A549 (cell line): Measurements from ENCODE around the gene MESP2. TPM values are rescaled to one million over a fixed set of nuclear protein-coding genes. Genes with fewer than 3 reads are reported as not detected.

Experiments
- ATAC-seq, 2 experiments: fragments of 200-7000 bp in 1 of 2; fragments of >200 bp in 1 of 2; cut with Nextera tagmentation in 1 of 2; cut with Tn5 transposase in 1 of 2; 3 replicates each; pipeline versions ENCODE4 v1.8.0 to v1.9.1; 2018 to 2020; ENCODE audit warnings: mild to moderate bottlenecking in 1 of 2, moderate library complexity in 1 of 2
- CTCF ChIA-PET: fragments of 300-600 bp; sonication (Branson Sonifier 250); formaldehyde crosslinking; extraction: SDS; loops from one replicate; lab custom pipeline; 2021; ENCODE audit warnings: antibody characterized with exemption, inconsistent platforms; lab: Yijun Ruan, JAX
- POLR2A ChIA-PET: fragments of 350-600 bp; formaldehyde crosslinking; extraction: SDS; loops from one replicate; lab custom pipeline; 2021; ENCODE audit warnings: antibody characterized with exemption, inconsistent platforms; lab: Yijun Ruan, JAX
- DNase-seq, 2 experiments: peaks; one replicate each; pipeline versions ENCODE4 v3.0.0 to v3.0.0-alpha.2; 2011 to 2016; ENCODE audit warnings: low read depth in 1 of 2, low spot score in 1 of 2
- FAIRE-seq: peaks from 2 replicates; lab custom pipeline; 2011; peaks lifted over from hg19 to GRCh38; lab: Jason Lieb, UNC
- H3K27ac ChIP-seq, 2 experiments: fragments of >200 bp; sonication (Bioruptor Twin); formaldehyde crosslinking; 3 replicates each; pipeline ENCODE4 v1.5.1; 2016 to 2017
- H3K4me1 ChIP-seq: fragments of >200 bp; sonication (Bioruptor Twin); formaldehyde crosslinking; 3 replicates; pipeline ENCODE4 v1.6.1; 2016
- H3K4me2 ChIP-seq: fragments of >200 bp; sonication (Bioruptor Twin); formaldehyde crosslinking; 3 replicates; pipeline ENCODE4 v1.6.1; 2016
- H3K4me3 ChIP-seq: fragments of >200 bp; sonication (Bioruptor Twin); formaldehyde crosslinking; 3 replicates; pipeline ENCODE4 v1.5.1; 2016
- H3K9me3 ChIP-seq: fragments of >200 bp; sonication (Bioruptor Twin); formaldehyde crosslinking; 3 replicates; pipeline ENCODE4 v1.6.1; 2016
- ATOH8 ChIP-seq: fragments of 250-450 bp; sonication (Bioruptor Pico); IDR thresholded peaks from 2 replicates; pipeline ENCODE4 v1.5.0; 2020; ENCODE audit warnings: low read depth, mild to moderate bottlenecking, moderate library complexity
- BHLHE40 ChIP-seq: IDR thresholded peaks from 2 replicates; pipeline ENCODE4 v1.6.1; 2012; ENCODE audit warnings: low read depth, low read length, inconsistent platforms
- CBX8 ChIP-seq: fragments of 200-600 bp; sonication (generic); IDR thresholded peaks from 2 replicates; pipeline ENCODE4 v1.6.1; 2016
- CEBPB ChIP-seq, 2 experiments: fragments of >200 bp in 1 of 2; sonication (Bioruptor Twin) in 1 of 2; formaldehyde crosslinking in 1 of 2; IDR thresholded peaks; 2 replicates each; pipeline ENCODE4 v1.6.1; 2012 to 2016
- E2F6 ChIP-seq: IDR thresholded peaks from 2 replicates; pipeline ENCODE4 v1.6.1; 2012; ENCODE audit warnings: low read depth, borderline replicate concordance
- EHF ChIP-seq: fragments of 250-450 bp; sonication (Bioruptor Pico); IDR thresholded peaks from 2 replicates; pipeline ENCODE4 v1.5.0; 2020; ENCODE audit warnings: mild to moderate bottlenecking
- ELK1 ChIP-seq: fragments of 150-350 bp; IDR thresholded peaks from 2 replicates; pipeline ENCODE4 v1.6.1; 2014; ENCODE audit warnings: low read depth, mild to moderate bottlenecking, low read length
- ESRRA ChIP-seq: fragments of 150-350 bp; IDR thresholded peaks from 2 replicates; pipeline ENCODE4 v1.6.1; 2014; ENCODE audit warnings: mild to moderate bottlenecking, low read length, borderline replicate concordance
- FOXS1 ChIP-seq: fragments of 250-450 bp; sonication (Bioruptor Pico); IDR thresholded peaks from 2 replicates; pipeline ENCODE4 v1.5.0; 2020; ENCODE audit warnings: mild to moderate bottlenecking, moderate library complexity
- HES2 ChIP-seq: fragments of >200 bp; sonication (Bioruptor Twin); formaldehyde crosslinking; IDR thresholded peaks from 2 replicates; pipeline ENCODE4 v1.6.1; 2016
- HEYL ChIP-seq: fragments of 250-450 bp; sonication (Bioruptor Pico); IDR thresholded peaks from 2 replicates; pipeline ENCODE4 v1.8.0; 2021; ENCODE audit warnings: mild to moderate bottlenecking, moderate library complexity
- HMGXB4 ChIP-seq: fragments of 250-450 bp; sonication (Bioruptor Pico); IDR thresholded peaks from 2 replicates; pipeline ENCODE4 v1.5.0; 2021; ENCODE audit warnings: mild to moderate bottlenecking, moderate library complexity, borderline replicate concordance
- HOXB13 ChIP-seq: fragments of 250-450 bp; sonication (Bioruptor Pico); IDR thresholded peaks from 2 replicates; pipeline ENCODE4 v1.5.0; 2020; ENCODE audit warnings: low read depth, mild to moderate bottlenecking, moderate library complexity
- JUN ChIP-seq, 2 experiments: fragments of >200 bp; sonication (Bioruptor Twin); formaldehyde crosslinking; IDR thresholded peaks; 2 replicates in 1 of 2; 3 replicates in 1 of 2; pipeline ENCODE4 v1.6.1; 2016 to 2017
- KDM5A ChIP-seq: fragments of 200-600 bp; sonication (generic); IDR thresholded peaks from 2 replicates; pipeline ENCODE4 v1.6.1; 2016; ENCODE audit warnings: antibody characterized with exemption, mild to moderate bottlenecking
- MAFK ChIP-seq: fragments of 450-650 bp; IDR thresholded peaks from 2 replicates; pipeline ENCODE4 v1.6.1; 2014; ENCODE audit not compliant: partially characterized antibody
- MAX ChIP-seq: IDR thresholded peaks from 2 replicates; pipeline ENCODE4 v1.6.1; 2012
- NFE2L2 ChIP-seq: fragments of 150-350 bp; conservative IDR thresholded peaks from 2 replicates; pipeline ENCODE4 v1.6.1; 2014; ENCODE audit warnings: low read length
- NPAS2 ChIP-seq: fragments of 250-450 bp; sonication (Bioruptor Pico); IDR thresholded peaks from 2 replicates; pipeline ENCODE4 v1.8.0; 2022; ENCODE audit warnings: mild to moderate bottlenecking, moderate library complexity, borderline replicate concordance
- NR3C1 ChIP-seq: fragments of >200 bp; sonication (Bioruptor Twin); formaldehyde crosslinking; IDR thresholded peaks from 3 replicates; pipeline ENCODE4 v1.6.1; 2017
- PBX3 ChIP-seq: IDR thresholded peaks from 2 replicates; pipeline ENCODE4 v1.6.1; 2012
- PHF8 ChIP-seq: fragments of 200-600 bp; sonication (generic); IDR thresholded peaks from 2 replicates; pipeline ENCODE4 v1.6.1; 2016; ENCODE audit warnings: low read depth, mild to moderate bottlenecking, antibody characterized with exemption, moderate library complexity, borderline replicate concordance
- POLR2AphosphoS2 ChIP-seq: conservative IDR thresholded peaks from 2 replicates; pipeline ENCODE4 v1.6.1; 2012; ENCODE audit warnings: low read length, improper control_type of control experiment, inconsistent platforms
- RAD21 ChIP-seq, 2 experiments: fragments of >200 bp in 1 of 2; sonication (Bioruptor Twin) in 1 of 2; formaldehyde crosslinking in 1 of 2; IDR thresholded peaks in 1 of 2; conservative IDR thresholded peaks in 1 of 2; 2 replicates in 1 of 2; 3 replicates in 1 of 2; pipeline ENCODE4 v1.6.1; 2012 to 2018; ENCODE audit warnings: inconsistent platforms in 1 of 2
- RCOR1 ChIP-seq: fragments of 150-350 bp; IDR thresholded peaks from 2 replicates; pipeline ENCODE4 v1.6.1; 2014; ENCODE audit warnings: antibody characterized with exemption, low read length, low read depth
- RFX5 ChIP-seq: fragments of 450-650 bp; IDR thresholded peaks from 2 replicates; pipeline ENCODE4 v1.7.1; 2014; ENCODE audit warnings: antibody characterized with exemption, mild to moderate bottlenecking, moderate library complexity
- RNF2 ChIP-seq: fragments of 200-600 bp; sonication (generic); IDR thresholded peaks from 2 replicates; pipeline ENCODE4 v1.6.1; 2016; ENCODE audit warnings: low read depth, mild to moderate bottlenecking, antibody characterized with exemption, moderate library complexity, borderline replicate concordance
- SMC3 ChIP-seq: fragments of >200 bp; sonication (Bioruptor Twin); formaldehyde crosslinking; IDR thresholded peaks from 3 replicates; pipeline ENCODE4 v1.6.1; 2018; ENCODE audit warnings: inconsistent platforms
- SREBF2 ChIP-seq: fragments of 450-650 bp; IDR thresholded peaks from 2 replicates; pipeline ENCODE4 v1.6.1; 2014; ENCODE audit warnings: mild to moderate bottlenecking, moderate library complexity
- TFCP2L1 ChIP-seq: fragments of 250-450 bp; sonication (Bioruptor Pico); IDR thresholded peaks from 2 replicates; pipeline ENCODE4 v1.5.0; 2021; ENCODE audit warnings: mild to moderate bottlenecking
- TP53 ChIP-seq: fragments of 250-450 bp; sonication (Bioruptor Pico); IDR thresholded peaks from 2 replicates; pipeline ENCODE4 v1.5.0; 2021; ENCODE audit warnings: mild to moderate bottlenecking, moderate library complexity
- USF2 ChIP-seq: fragments of 450-650 bp; IDR thresholded peaks from 2 replicates; pipeline ENCODE4 v1.6.1; 2014; ENCODE audit warnings: antibody characterized with exemption
- ZFP36 ChIP-seq: fragments of 450-650 bp; IDR thresholded peaks from 2 replicates; pipeline ENCODE4 v1.6.1; 2014; ENCODE audit warnings: borderline replicate concordance; ENCODE audit not compliant: partially characterized antibody
- WGBS: methylation state at CpG from one replicate; pipeline ENCODE4 v1.1.6; 2017; ENCODE audit errors: missing lambda C conversion rate; 5-methylcytosine and 5-hydroxymethylcytosine counted together
- polyA minus RNA-seq: library from RNA; depleted of rRNA, polyadenylated mRNA; stranded (reverse); fragments of >200 nt; gene quantifications from 2 replicates; pipeline ENCODE4 v1.2.3, GENCODE V29; 2011; rRNA and poly(A)+ RNA removed
- polyA plus RNA-seq, 4 experiments: library from polyadenylated mRNA; depleted of rRNA in 3 of 4; stranded (reverse); fragments of >200 nt; fragmentation: RNase III in 1 of 4; extraction: RNeasy Plus Mini Kit Qiagen cat#74134 plus additional on column Dnase treatment in 1 of 4; gene quantifications; 2 replicates in 3 of 4; 3 replicates in 1 of 4; pipeline ENCODE4 v1.2.3, GENCODE V29; 2011 to 2017

MESP2 gene
- 0.22 and 0.24 TPM in 2 replicates for polyA plus RNA-seq (2011; rRNA removed)
- polyA plus RNA-seq (2012; cell fraction: cytosol; rRNA removed): 0.18 and 0.29 TPM in 2 replicates
- polyA plus RNA-seq (2012; cell fraction: nucleus; rRNA removed): 0.16 and 0.54 TPM in 2 replicates
- polyA plus RNA-seq (2017; fragmentation: RNase III; extraction: RNeasy Plus Mini Kit Qiagen cat#74134 plus additional on column Dnase treatment): 0.50 to 0.57 TPM (median 0.53 TPM) in 3 replicates
- polyA minus RNA-seq: not detected in 2 replicates

- WGBS: 28% methylated on average over 61 of the region's 82 CpGs
- peak; percentile 28; the same call in 1 of the 3 replicates for TF ChIP-seq SMC3
- no peak for TF ChIP-seq CBX8
- no peak; a peak in 2 of 5 replicates for TF ChIP-seq JUN (IDR thresholded peaks at IDR 0.05)
- no peak for TF ChIP-seq USF2
- TF ChIP-seq NFE2L2: no peak
- peak; percentile 99 for TF ChIP-seq E2F6
- TF ChIP-seq ELK1: no peak
- TF ChIP-seq HEYL (CRISPR knock-in tag): no peak
- no peak for TF ChIP-seq MAFK
- no peak for TF ChIP-seq CEBPB (IDR thresholded peaks at IDR 0.05)
- no peak for TF ChIP-seq NR3C1
- TF ChIP-seq PHF8: no peak
- no peak for TF ChIP-seq RFX5
- no peak for TF ChIP-seq HES2
- TF ChIP-seq ZFP36: no peak
- TF ChIP-seq FOXS1 (CRISPR knock-in tag): no peak
- no peak for TF ChIP-seq PBX3
- TF ChIP-seq RCOR1: no peak
- no peak for TF ChIP-seq TFCP2L1 (CRISPR knock-in tag)
- TF ChIP-seq EHF (CRISPR knock-in tag): no peak
- TF ChIP-seq RNF2: 0 out of 2 replicates have a peak, but pooled peaks have one; percentile 45
- TF ChIP-seq MAX: peak; percentile 97
- no peak for TF ChIP-seq BHLHE40
- TF ChIP-seq POLR2AphosphoS2: no peak
- TF ChIP-seq ESRRA: no peak
- peak in 1 of 2 experiments; percentile 26; a peak in 2 of 5 replicates for TF ChIP-seq RAD21 (conservative IDR thresholded peaks at IDR 0.05 in 1 of 2, IDR thresholded peaks at IDR 0.05 in 1 of 2)
- no peak for TF ChIP-seq NPAS2 (CRISPR knock-in tag)
- TF ChIP-seq SREBF2: no peak
- TF ChIP-seq ATOH8 (CRISPR knock-in tag): peak; percentile 69; the same call in 1 of the 2 replicates
- TF ChIP-seq HOXB13 (CRISPR knock-in tag): no peak
- no peak for TF ChIP-seq HMGXB4
- no peak for TF ChIP-seq TP53 (CRISPR knock-in tag)
- TF ChIP-seq KDM5A: no peak
Observed at GRCh38 chr15:89776274-89777072, at the start of gene MESP2. Gene MESP2, plus strand, starts transcription at chr15:89776332. Its CDS starts 26 bp downstream, at chr15:89776358.

More at GRCh38 chr15:89776274-89777072, at the start of gene MESP2:
- peak; percentile 87 to 96 for ATAC-seq
- H3K4me2 ChIP-seq: peak within 1 kb of the TSS; percentile 84
- DNase-seq: peak; percentile 73 to 90
- peak within 1 kb of the TSS; percentile 71 to 89 for H3K27ac ChIP-seq
- H3K4me1 ChIP-seq: peaks cover 24% of the 10 kb centered on the region
- peak within 1 kb of the TSS; percentile 38 for H3K4me3 ChIP-seq
- CTCF ChIA-PET: interaction anchor here (0.9 to 12.4 kb wide), 6 partner anchors 8 to 98 kb away, joined by 3 to 222 read pairs (median 4); partner anchors contain the start of gene MESP1
- no peaks in the 10 kb centered on the region for H3K9me3 ChIP-seq
- FAIRE-seq: no peak
- POLR2A ChIA-PET: no interaction called here
